Osteoblast (primary cell): ENCODE results near the gene PTPN12. TPM values are rescaled to one million over a fixed set of nuclear protein-coding genes. Genes with fewer than 3 reads are reported as not detected.

ENCODE experiments used
- DNase-seq: peaks from one replicate; pipeline ENCODE4 v3.0.0; 2011; ENCODE audit warnings: low spot score, mixed read lengths; ENCODE audit not compliant: insufficient read length; ENCODE audit errors: missing footprints
- H2AFZ ChIP-seq: 2 replicates; pipeline ENCODE4 v1.6.0; 2011; ENCODE audit warnings: mild to moderate bottlenecking, low read length
- H3K27ac ChIP-seq: 2 replicates; pipeline ENCODE4 v1.5.1; 2011; ENCODE audit warnings: mild to moderate bottlenecking, low read depth, low read length, moderate library complexity
- H3K27me3 ChIP-seq: 2 replicates; pipeline ENCODE4 v1.6.0; 2012; ENCODE audit warnings: mild to moderate bottlenecking, control low read depth, inconsistent platforms, low read length, moderate library complexity; ENCODE audit not compliant: insufficient read depth
- H3K36me3 ChIP-seq: 2 replicates; pipeline ENCODE4 v1.5.1; 2011; ENCODE audit warnings: mild to moderate bottlenecking, low read length, control low read depth, moderate library complexity; ENCODE audit not compliant: insufficient read depth
- H3K4me1 ChIP-seq: 2 replicates; pipeline ENCODE4 v1.5.1; 2011; ENCODE audit warnings: mild to moderate bottlenecking, low read length, control low read depth, moderate library complexity; ENCODE audit not compliant: insufficient read depth
- H3K4me2 ChIP-seq: 2 replicates; pipeline ENCODE4 v1.6.0; 2011; ENCODE audit warnings: mild to moderate bottlenecking, low read length; ENCODE audit not compliant: insufficient read depth
- H3K4me3 ChIP-seq: fragments of 200-600 bp; sonication (generic); 3 replicates; pipeline ENCODE4 v1.5.1; 2012; ENCODE audit warnings: mild to moderate bottlenecking, low read length, inconsistent platforms; ENCODE audit not compliant: insufficient read depth
- H3K79me2 ChIP-seq: 2 replicates; pipeline ENCODE4 v1.6.0; 2012; ENCODE audit warnings: mild to moderate bottlenecking, low read length, control low read depth, inconsistent platforms; ENCODE audit not compliant: insufficient read depth
- H3K9me3 ChIP-seq: 2 replicates; pipeline ENCODE4 v1.5.1; 2011; ENCODE audit warnings: low read depth, low read length, control low read depth
- H4K20me1 ChIP-seq: 2 replicates; pipeline ENCODE4 v1.6.0; 2012; ENCODE audit warnings: mild to moderate bottlenecking, low read length, control low read depth; ENCODE audit not compliant: insufficient read depth
- CTCF ChIP-seq: IDR thresholded peaks from 2 replicates; pipeline ENCODE4 v1.5.1; 2011; ENCODE audit warnings: mild to moderate bottlenecking, low read depth, low read length, moderate library complexity; ENCODE audit errors: extremely low read depth
- total RNA-seq: library from RNA; depleted of rRNA; stranded (reverse); fragments of >200 nt; gene quantifications from 2 replicates; pipeline ENCODE4 v1.2.3, GENCODE V29; 2012

PTPN12 gene
- total RNA-seq, 1 donor = 80.7 TPM

- H3K4me2 ChIP-seq = no peak overlapping the region
- no peak overlapping the region for H2AFZ ChIP-seq
- peaks cover 95% of the 10 kb centered on the region for H3K79me2 ChIP-seq
- DNase-seq = no peak
- H4K20me1 ChIP-seq = peaks cover 33% of the 10 kb centered on the region
- peak overlapping the region; percentile 46 for H3K27ac ChIP-seq
- no peaks in the 10 kb centered on the region for H3K9me3 ChIP-seq
- TF ChIP-seq CTCF = no peak
- H3K4me1 ChIP-seq = peaks cover 46% of the 10 kb centered on the region
- no peak overlapping the region for H3K4me3 ChIP-seq
- peaks cover 3% of the 10 kb centered on the region for H3K36me3 ChIP-seq
- no peaks in the 10 kb centered on the region for H3K27me3 ChIP-seq
These were observed 29.3 kb downstream of the PTPN12 start for GRCh38 chr7:77566421-77566820.

GRCh38 chr7:77569514-77570232 lies 32.6 kb downstream of the PTPN12 start:
- Histone ChIP-seq H4K20me1 (peaks cover 25% of the 10 kb centered on the region), H3K9me3 (no peaks in the 10 kb centered on the region), H3K36me3 (peaks cover 34% of the 10 kb centered on the region), H3K27ac (peak overlapping the region; percentile 68), H3K79me2 (peaks cover 97% of the 10 kb centered on the region), H2AFZ (no peak overlapping the region), H3K27me3 (no peaks in the 10 kb centered on the region), H3K4me2 (peak overlapping the region; percentile 44), H3K4me3 (no peak overlapping the region), H3K4me1 (peaks cover 32% of the 10 kb centered on the region)
- no peak for DNase-seq
- no peak for TF ChIP-seq CTCF

GRCh38 chr7:77570330-77571011 lies 33.4 kb downstream of the PTPN12 start:
- peaks cover 37% of the 10 kb centered on the region for H3K36me3 ChIP-seq
- H3K9me3 ChIP-seq = no peaks in the 10 kb centered on the region
- H3K4me1 ChIP-seq = peaks cover 26% of the 10 kb centered on the region
- no peaks in the 10 kb centered on the region for H3K27me3 ChIP-seq
- DNase-seq = peak; percentile 74
- peak overlapping the region; percentile 68 for H3K27ac ChIP-seq
- H3K4me3 ChIP-seq = no peak overlapping the region
- no peak for TF ChIP-seq CTCF
- H3K79me2 ChIP-seq = peaks cover 97% of the 10 kb centered on the region
- H4K20me1 ChIP-seq = peaks cover 19% of the 10 kb centered on the region
- no peak overlapping the region for H2AFZ ChIP-seq
- peak overlapping the region; percentile 44 for H3K4me2 ChIP-seq

GRCh38 chr7:77571801-77572200 lies 34.7 kb downstream of the PTPN12 start:
- no peak overlapping the region for H3K27ac ChIP-seq

More at GRCh38 chr7:77571801-77572200, 34.7 kb downstream of the PTPN12 start:
- peaks cover 14% of the 10 kb centered on the region for H3K4me1 ChIP-seq
- no peak for TF ChIP-seq CTCF
- no peak overlapping the region for H3K4me2 ChIP-seq
- H2AFZ ChIP-seq = no peak overlapping the region
- H3K27me3 ChIP-seq = no peaks in the 10 kb centered on the region
- no peaks in the 10 kb centered on the region for H3K9me3 ChIP-seq
- DNase-seq = no peak
- peaks cover 97% of the 10 kb centered on the region for H3K79me2 ChIP-seq
- peaks cover 10% of the 10 kb centered on the region for H4K20me1 ChIP-seq
- peaks cover 45% of the 10 kb centered on the region for H3K36me3 ChIP-seq
- no peak overlapping the region for H3K4me3 ChIP-seq
